SU-DHL-6 (cell line): ENCODE data around the gene OPHN1.

ENCODE experiments used
- H2AFZ ChIP-seq: fragments of 200-600 bp; sonication (generic); 2 replicates; pipeline ENCODE4 v1.6.1; 2014; ENCODE audit warnings: low read depth, mild to moderate bottlenecking, moderate library complexity, mixed read lengths, antibody characterized with exemption, low read length; ENCODE audit not compliant: severe bottlenecking
- H3F3A ChIP-seq: fragments of 200-600 bp; shearing (Covaris generic); 2 replicates; pipeline ENCODE4 v1.6.0; 2016; ENCODE audit warnings: antibody characterized with exemption, mild to moderate bottlenecking; ENCODE audit not compliant: insufficient read depth
- H3K27ac ChIP-seq: fragments of 200-600 bp; sonication (generic); 2 replicates; pipeline ENCODE4 v1.5.1; 2016; ENCODE audit warnings: low read depth, mild to moderate bottlenecking, low read length, moderate library complexity, mixed read lengths
- H3K27me3 ChIP-seq: fragments of 200-600 bp; sonication (generic), shearing (Covaris generic); 2 replicates; pipeline ENCODE4 v1.6.0; 2014; ENCODE audit warnings: mild to moderate bottlenecking, low read length
- H3K36me3 ChIP-seq: fragments of 200-600 bp; sonication (generic); 2 replicates; pipeline ENCODE4 v1.6.1; 2014; ENCODE audit warnings: mild to moderate bottlenecking, low read length, mixed read lengths
- H3K4me2 ChIP-seq: fragments of 300-600, 200-600 bp; shearing (Covaris generic), sonication (generic); 2 replicates; pipeline ENCODE4 v1.6.0; 2014; ENCODE audit warnings: low read length, low read depth, mild to moderate bottlenecking; ENCODE audit not compliant: poor library complexity, severe bottlenecking
- H3K4me3 ChIP-seq: fragments of 200-600 bp; sonication (generic); 2 replicates; pipeline ENCODE4 v1.5.1; 2014; ENCODE audit warnings: antibody characterized with exemption, low read length, mild to moderate bottlenecking, mixed read lengths; ENCODE audit not compliant: insufficient read depth, poor library complexity, severe bottlenecking
- H3K79me2 ChIP-seq: fragments of 200-600 bp; sonication (generic); 2 replicates; pipeline ENCODE4 v1.6.1; 2014; ENCODE audit warnings: mild to moderate bottlenecking, low read length, moderate library complexity; ENCODE audit not compliant: insufficient read depth
- H3K9ac ChIP-seq: fragments of 200-600 bp; sonication (generic); 2 replicates; pipeline ENCODE4 v1.7.0; 2014; ENCODE audit warnings: mild to moderate bottlenecking, low read length
- H3K9me2 ChIP-seq: fragments of 200-600 bp; sonication (generic); replicated peaks from 2 replicates; pipeline ENCODE4 v1.6.1; 2014; ENCODE audit warnings: low read length; ENCODE audit not compliant: insufficient read depth
- H3K9me3 ChIP-seq: fragments of 200-600 bp; sonication (generic); 2 replicates; pipeline ENCODE4 v1.6.1; 2014; ENCODE audit warnings: low read length, mixed read lengths; ENCODE audit not compliant: insufficient read depth
- H4K20me1 ChIP-seq: fragments of 200-600 bp; sonication (generic); 2 replicates; pipeline ENCODE4 v1.6.1; 2014; ENCODE audit warnings: low read depth, mild to moderate bottlenecking, antibody characterized with exemption, low read length, moderate library complexity, mixed read lengths
- CTCF ChIP-seq: fragments of 200-600 bp; sonication (generic); IDR thresholded peaks from one replicate; pipeline ENCODE4 v1.5.1; 2017; ENCODE audit warnings: antibody characterized with exemption, mild to moderate bottlenecking, low read length, moderate library complexity; ENCODE audit not compliant: insufficient read depth, poor library complexity, severe bottlenecking
- EZH2phosphoT487 ChIP-seq: fragments of 200-600 bp; sonication (generic), shearing (Covaris generic); conservative IDR thresholded peaks from 2 replicates; pipeline ENCODE4 v1.6.1; 2018; ENCODE audit warnings: mild to moderate bottlenecking, antibody characterized with exemption, low read length, moderate library complexity, mixed read lengths

The OPHN1 gene

DNA sequence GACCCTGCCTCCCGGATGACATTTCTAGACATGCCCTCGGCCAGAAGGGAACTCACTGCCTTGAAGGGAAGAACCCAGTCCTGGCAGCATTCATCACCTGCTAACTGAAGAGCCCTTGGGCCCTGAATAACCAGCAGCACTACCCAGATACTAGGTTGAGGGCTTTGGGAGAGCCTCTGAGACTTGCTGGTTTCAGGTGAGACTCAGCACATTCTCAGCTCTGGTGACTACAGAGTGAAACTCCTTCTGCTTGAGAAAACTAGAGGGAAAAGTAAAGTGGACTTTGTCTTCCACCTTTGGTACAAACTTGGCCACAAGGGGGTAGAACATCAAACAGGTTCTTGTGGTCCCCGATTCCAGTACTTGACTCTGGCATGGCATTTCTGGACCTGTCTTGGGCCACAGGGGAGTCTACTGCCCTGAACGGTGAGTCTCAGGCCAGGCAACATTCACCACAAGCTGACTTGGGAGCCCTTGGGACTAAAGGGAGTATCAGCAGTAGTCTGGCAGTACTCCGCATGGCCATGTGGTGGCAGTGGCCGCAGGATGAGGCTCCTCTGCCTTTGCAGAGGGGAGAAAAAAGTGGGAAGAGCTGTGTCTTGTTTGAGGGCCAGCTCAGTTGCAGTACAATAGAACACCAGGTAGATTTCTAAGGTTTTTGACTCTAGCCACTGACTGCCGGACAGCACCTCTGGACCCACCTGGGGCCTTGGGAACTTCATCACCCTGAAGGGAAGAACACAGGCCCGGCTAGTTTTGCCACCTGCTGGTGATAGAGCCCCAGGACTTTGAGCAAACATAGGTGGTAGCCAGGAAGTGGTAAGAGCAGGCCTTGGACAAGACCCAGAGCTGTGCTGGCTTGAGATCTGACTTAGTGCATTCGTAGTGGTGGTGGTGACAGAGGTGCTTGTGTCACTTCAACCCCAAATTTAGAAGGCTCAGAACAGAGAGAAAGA lies 414.8 kb downstream of the OPHN1 start:
- H3K79me2 ChIP-seq = no peaks in the 10 kb centered on the region
- no peak overlapping the region for H3K4me3 ChIP-seq
- H3K9ac ChIP-seq = no peak overlapping the region
- no peaks in the 10 kb centered on the region for H3K36me3 ChIP-seq
- no peak for TF ChIP-seq CTCF
- no peak for TF ChIP-seq EZH2phosphoT487
- H3F3A ChIP-seq = no peaks in the 10 kb centered on the region
- no peaks in the 10 kb centered on the region for H3K9me3 ChIP-seq
- no peak overlapping the region for H2AFZ ChIP-seq
- H3K27ac ChIP-seq = no peak overlapping the region
- H3K27me3 ChIP-seq = no peaks in the 10 kb centered on the region
- no peaks in the 10 kb centered on the region for H4K20me1 ChIP-seq
- H3K4me2 ChIP-seq = no peak overlapping the region
- no peaks in the 10 kb centered on the region for H3K9me2 ChIP-seq

DNA sequence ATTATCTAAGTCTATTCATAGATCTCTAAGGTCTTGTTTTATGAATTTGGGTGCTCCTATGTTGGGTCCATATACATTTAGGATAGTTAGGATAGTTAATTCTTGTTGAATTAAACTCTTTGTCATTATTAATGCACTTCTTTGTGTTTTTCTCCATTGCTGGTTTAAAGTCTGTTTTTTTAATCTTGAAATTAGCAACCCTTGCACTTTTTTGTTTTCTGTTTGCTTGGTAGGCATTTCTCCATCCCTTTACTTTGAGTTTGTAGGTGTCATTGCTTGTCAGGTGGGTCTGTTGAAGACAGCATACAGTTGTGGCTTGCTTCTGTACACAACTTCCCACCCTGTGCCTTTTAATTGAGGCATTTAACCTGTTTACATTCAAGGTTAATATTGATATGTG lies 434.8 kb downstream of the OPHN1 start:
- H3F3A ChIP-seq = no peaks in the 10 kb centered on the region
- no peak overlapping the region for H2AFZ ChIP-seq
- no peaks in the 10 kb centered on the region for H3K27me3 ChIP-seq
- no peak overlapping the region for H3K4me3 ChIP-seq
- no peak overlapping the region for H3K27ac ChIP-seq
- TF ChIP-seq EZH2phosphoT487 (no peak), CTCF (no peak)
- H3K9ac ChIP-seq = no peak overlapping the region
- no peaks in the 10 kb centered on the region for H3K36me3 ChIP-seq
- no peaks in the 10 kb centered on the region for H3K9me3 ChIP-seq
- no peaks in the 10 kb centered on the region for H4K20me1 ChIP-seq
- H3K9me2 ChIP-seq = no peaks in the 10 kb centered on the region
- H3K4me2 ChIP-seq = no peak overlapping the region
- H3K79me2 ChIP-seq = no peaks in the 10 kb centered on the region
